Astrocyte (in vitro differentiated cells and primary cell): ENCODE results near the gene AKAP9. TPM values are rescaled to one million over a fixed set of nuclear protein-coding genes. Genes with fewer than 3 reads are reported as not detected.

ENCODE experiments used
- DNase-seq: peaks from one replicate; pipeline ENCODE4 v3.0.0-alpha.2; 2010; ENCODE audit warnings: low read depth
- FAIRE-seq: peaks from 2 replicates; lab custom pipeline; 2011; peaks lifted over from hg19 to GRCh38; lab: Jason Lieb, UNC
- H2AFZ ChIP-seq: 2 replicates; pipeline ENCODE4 v1.6.0; 2012; ENCODE audit warnings: low read depth, low read length, inconsistent platforms
- H3K27ac ChIP-seq: 2 replicates; pipeline ENCODE4 v1.5.1; 2011; ENCODE audit warnings: low read depth, low read length, inconsistent platforms
- H3K27me3 ChIP-seq: 2 replicates; pipeline ENCODE4 v1.6.0; 2011; ENCODE audit warnings: low read length, inconsistent platforms; ENCODE audit not compliant: insufficient read depth
- H3K36me3 ChIP-seq: 2 replicates; pipeline ENCODE4 v1.5.1; 2011; ENCODE audit warnings: low read length, inconsistent platforms; ENCODE audit not compliant: insufficient read depth
- H3K4me1 ChIP-seq: 2 replicates; pipeline ENCODE4 v1.5.1; 2011; ENCODE audit warnings: low read length, inconsistent platforms; ENCODE audit not compliant: insufficient read depth
- H3K4me2 ChIP-seq: 2 replicates; pipeline ENCODE4 v1.6.0; 2012; ENCODE audit warnings: low read length, inconsistent platforms
- H3K4me3 ChIP-seq: 2 replicates; pipeline ENCODE4 v1.5.1; 2011; ENCODE audit warnings: low read depth, mild to moderate bottlenecking, low read length, inconsistent platforms; ENCODE audit not compliant: insufficient read depth
- H3K79me2 ChIP-seq: 2 replicates; pipeline ENCODE4 v1.6.0; 2012; ENCODE audit warnings: mild to moderate bottlenecking, low read length, inconsistent platforms; ENCODE audit not compliant: insufficient read depth
- H3K9ac ChIP-seq: 2 replicates; pipeline ENCODE4 v1.6.0; 2012; ENCODE audit warnings: mild to moderate bottlenecking, low read length, inconsistent platforms
- H3K9me3 ChIP-seq: 2 replicates; pipeline ENCODE4 v1.5.1; 2012; ENCODE audit warnings: low read depth, mild to moderate bottlenecking, low read length, inconsistent platforms; ENCODE audit not compliant: insufficient read depth
- H4K20me1 ChIP-seq: 2 replicates; pipeline ENCODE4 v1.6.0; 2012; ENCODE audit warnings: low read length, inconsistent platforms; ENCODE audit not compliant: insufficient read depth
- H3K27ac Mint-ChIP-seq: one replicate; pipeline ENCODE4 v1.8.0; 2021; ENCODE audit warnings: mild to moderate bottlenecking, mixed read lengths; ENCODE audit not compliant: unreplicated experiment
- H3K27me3 Mint-ChIP-seq: one replicate; pipeline ENCODE4 v1.8.0; 2021; ENCODE audit warnings: low read depth, mixed read lengths; ENCODE audit not compliant: unreplicated experiment
- H3K36me3 Mint-ChIP-seq: one replicate; pipeline ENCODE4 v1.8.0; 2021; ENCODE audit warnings: low read depth, mixed read lengths; ENCODE audit not compliant: unreplicated experiment
- H3K4me1 Mint-ChIP-seq: one replicate; pipeline ENCODE4 v1.8.0; 2021; ENCODE audit warnings: low read depth, mixed read lengths; ENCODE audit not compliant: unreplicated experiment
- H3K4me3 Mint-ChIP-seq: one replicate; pipeline ENCODE4 v1.8.0; 2021; ENCODE audit warnings: mild to moderate bottlenecking, moderate library complexity, mixed read lengths; ENCODE audit not compliant: unreplicated experiment
- H3K9me3 Mint-ChIP-seq: one replicate; pipeline ENCODE4 v1.8.0; 2021; ENCODE audit warnings: mild to moderate bottlenecking, mixed read lengths; ENCODE audit not compliant: unreplicated experiment
- EZH2 ChIP-seq: IDR thresholded peaks from 2 replicates; pipeline ENCODE4 v1.6.1; 2012; ENCODE audit warnings: mild to moderate bottlenecking, low read length, inconsistent platforms; ENCODE audit not compliant: insufficient read depth
- total RNA-seq: library from RNA; stranded (reverse); gene quantifications from 2 replicates; pipeline ENCODE4 v1.2.1, GENCODE V29; 2021
- TF ChIP-seq, protein P1 (sequence below): IDR thresholded peaks from 2 replicates; pipeline ENCODE4 v1.5.1; 2011; ENCODE audit warnings: low read depth, mild to moderate bottlenecking, inconsistent platforms, low read length, moderate library complexity; ENCODE audit not compliant: insufficient read depth

AKAP9 gene
- total RNA-seq, 1 donor from 2014 or later = 55.6 TPM

- Histone ChIP-seq H3K27me3 (no peaks in the 10 kb centered on the region), H3K4me1 (peaks cover 10% of the 10 kb centered on the region), H3K9me3 (no peaks in the 10 kb centered on the region), H3K27ac (no peak overlapping the region), H3K4me3 (no peak overlapping the region), H4K20me1 (no peaks in the 10 kb centered on the region), H3K79me2 (no peaks in the 10 kb centered on the region), H3K9ac (no peak overlapping the region), H3K4me2 (no peak overlapping the region), H3K36me3 (no peaks in the 10 kb centered on the region), H2AFZ (no peak overlapping the region)
- DNase-seq = no peak
- FAIRE-seq = no peak
- Mint-ChIP-seq H3K9me3 (no peaks in the 10 kb centered on the region), H3K4me3 (no peak overlapping the region), H3K4me1 (peaks cover 8% of the 10 kb centered on the region), H3K36me3 (no peaks in the 10 kb centered on the region), H3K27ac (no peak overlapping the region), H3K27me3 (no peaks in the 10 kb centered on the region)
- no peak for TF ChIP-seq EZH2
- TF ChIP-seq, protein P1, sequence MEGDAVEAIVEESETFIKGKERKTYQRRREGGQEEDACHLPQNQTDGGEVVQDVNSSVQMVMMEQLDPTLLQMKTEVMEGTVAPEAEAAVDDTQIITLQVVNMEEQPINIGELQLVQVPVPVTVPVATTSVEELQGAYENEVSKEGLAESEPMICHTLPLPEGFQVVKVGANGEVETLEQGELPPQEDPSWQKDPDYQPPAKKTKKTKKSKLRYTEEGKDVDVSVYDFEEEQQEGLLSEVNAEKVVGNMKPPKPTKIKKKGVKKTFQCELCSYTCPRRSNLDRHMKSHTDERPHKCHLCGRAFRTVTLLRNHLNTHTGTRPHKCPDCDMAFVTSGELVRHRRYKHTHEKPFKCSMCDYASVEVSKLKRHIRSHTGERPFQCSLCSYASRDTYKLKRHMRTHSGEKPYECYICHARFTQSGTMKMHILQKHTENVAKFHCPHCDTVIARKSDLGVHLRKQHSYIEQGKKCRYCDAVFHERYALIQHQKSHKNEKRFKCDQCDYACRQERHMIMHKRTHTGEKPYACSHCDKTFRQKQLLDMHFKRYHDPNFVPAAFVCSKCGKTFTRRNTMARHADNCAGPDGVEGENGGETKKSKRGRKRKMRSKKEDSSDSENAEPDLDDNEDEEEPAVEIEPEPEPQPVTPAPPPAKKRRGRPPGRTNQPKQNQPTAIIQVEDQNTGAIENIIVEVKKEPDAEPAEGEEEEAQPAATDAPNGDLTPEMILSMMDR = no peak
These were observed 214.6 kb downstream of the AKAP9 start for GRCh38 chr7:92155108-92155739.

GRCh38 chr7:92156990-92157389, 216.3 kb downstream of the AKAP9 start:
- no peak for FAIRE-seq
- no peaks in the 10 kb centered on the region for H3K9me3 ChIP-seq

More at GRCh38 chr7:92156990-92157389, 216.3 kb downstream of the AKAP9 start:
- H3K27me3 Mint-ChIP-seq = no peaks in the 10 kb centered on the region
- H4K20me1 ChIP-seq = no peaks in the 10 kb centered on the region
- no peak overlapping the region for H3K27ac Mint-ChIP-seq
- H3K9ac ChIP-seq = no peak overlapping the region
- no peak overlapping the region for H2AFZ ChIP-seq
- H3K27ac ChIP-seq = no peak overlapping the region
- peaks cover 10% of the 10 kb centered on the region for H3K4me1 ChIP-seq
- no peaks in the 10 kb centered on the region for H3K27me3 ChIP-seq
- no peaks in the 10 kb centered on the region for H3K36me3 Mint-ChIP-seq
- H3K79me2 ChIP-seq = no peaks in the 10 kb centered on the region
- no peak for DNase-seq
- no peak overlapping the region for H3K4me2 ChIP-seq
- H3K4me3 ChIP-seq = no peak overlapping the region
- H3K36me3 ChIP-seq = no peaks in the 10 kb centered on the region
- peaks cover 8% of the 10 kb centered on the region for H3K4me1 Mint-ChIP-seq
- TF ChIP-seq, protein P1 = no peak
- TF ChIP-seq EZH2 = no peak
- no peaks in the 10 kb centered on the region for H3K9me3 Mint-ChIP-seq
- no peak overlapping the region for H3K4me3 Mint-ChIP-seq
